HepG2 (cell line): Measurements from ENCODE around the gene ATP6V0D1. TPM values are rescaled to one million over a fixed set of nuclear protein-coding genes. Genes with fewer than 3 reads are reported as not detected.

Experiments
- AHDC1 ChIP-seq: sonication (generic); formaldehyde crosslinking; IDR thresholded peaks from 2 replicates; pipeline ENCODE4 v1.5.1; 2020; ENCODE audit warnings: mild to moderate bottlenecking, missing genetic modification reagents, borderline replicate concordance
- CENPT ChIP-seq: sonication (generic); formaldehyde crosslinking; IDR thresholded peaks from 2 replicates; pipeline ENCODE4 v1.8.0; 2022; ENCODE audit warnings: low read depth, mild to moderate bottlenecking, moderate library complexity, missing genetic modification reagents
- CHD4 ChIP-seq: fragments of 200-600 bp; sonication (generic); IDR thresholded peaks from 2 replicates; pipeline ENCODE4 v1.7.0; 2017; ENCODE audit warnings: mild to moderate bottlenecking, low read length, borderline replicate concordance
- DMAP1 ChIP-seq: IDR thresholded peaks from 2 replicates; pipeline ENCODE4 v1.6.1; 2016
- DZIP1 ChIP-seq: sonication (generic); formaldehyde crosslinking; IDR thresholded peaks from 2 replicates; pipeline ENCODE4 v1.5.0; 2020; ENCODE audit warnings: mild to moderate bottlenecking, missing genetic modification reagents
- ESRRA ChIP-seq: sonication (generic); formaldehyde crosslinking; IDR thresholded peaks from 2 replicates; pipeline ENCODE4 v1.5.1; 2020; ENCODE audit warnings: mild to moderate bottlenecking, low read depth, missing genetic modification reagents
- HDAC6 ChIP-seq: fragments of 200-600 bp; sonication (generic); IDR thresholded peaks from 2 replicates; pipeline ENCODE4 v1.7.0; 2017; ENCODE audit warnings: mild to moderate bottlenecking, antibody characterized with exemption, low read length, low read depth
- ISL2 ChIP-seq: sonication (generic); formaldehyde crosslinking; IDR thresholded peaks from 2 replicates; pipeline ENCODE4 v1.5.0; 2020; ENCODE audit warnings: missing genetic modification reagents
- MBNL3 ChIP-seq: fragments of 250-450 bp; sonication (Bioruptor Pico); conservative IDR thresholded peaks from 2 replicates; pipeline ENCODE4 v1.8.0; 2022; ENCODE audit warnings: mild to moderate bottlenecking, inconsistent platforms
- MTERF4 ChIP-seq: sonication (generic); formaldehyde crosslinking; IDR thresholded peaks from 2 replicates; pipeline ENCODE4 v1.8.0; 2023; ENCODE audit warnings: mild to moderate bottlenecking, missing genetic modification reagents
- MTF1 ChIP-seq: sonication (generic); formaldehyde crosslinking; IDR thresholded peaks from 2 replicates; pipeline ENCODE4 v1.5.0; 2020; ENCODE audit warnings: missing genetic modification reagents
- NFYC ChIP-seq: IDR thresholded peaks from 2 replicates; pipeline ENCODE4 v1.6.1; 2016; ENCODE audit warnings: missing genetic modification reagents, missing compliant biosample characterization
- PHF5A ChIP-seq: IDR thresholded peaks from one replicate; pipeline ENCODE4 v1.6.1; 2018; ENCODE audit warnings: low read depth, missing genetic modification reagents; ENCODE audit not compliant: unreplicated experiment
- RORA ChIP-seq: sonication (generic); formaldehyde crosslinking; IDR thresholded peaks from 2 replicates; pipeline ENCODE4 v1.5.0; 2020; ENCODE audit warnings: mild to moderate bottlenecking, missing genetic modification reagents, moderate library complexity
- SIN3A ChIP-seq: IDR thresholded peaks from 2 replicates; pipeline ENCODE4 v1.6.1; 2011; ENCODE audit warnings: low read depth, mild to moderate bottlenecking, control low read depth, low read length, borderline replicate concordance
- YEATS2 ChIP-seq: sonication (generic); formaldehyde crosslinking; IDR thresholded peaks from 2 replicates; pipeline ENCODE4 v1.4.0; 2020; ENCODE audit warnings: missing genetic modification reagents, borderline replicate concordance
- ZNF550 ChIP-seq: sonication (generic); formaldehyde crosslinking; IDR thresholded peaks from 2 replicates; pipeline ENCODE4 v1.4.0; 2020; ENCODE audit warnings: mild to moderate bottlenecking, missing genetic modification reagents, borderline replicate concordance
- ZNF569 ChIP-seq: sonication (generic); formaldehyde crosslinking; IDR thresholded peaks from 2 replicates; pipeline ENCODE4 v1.5.0; 2020; ENCODE audit warnings: mild to moderate bottlenecking, missing genetic modification reagents, moderate library complexity, borderline replicate concordance
- ZNF570 ChIP-seq: sonication (generic); formaldehyde crosslinking; IDR thresholded peaks from 2 replicates; pipeline ENCODE4 v1.4.0; 2020; ENCODE audit warnings: mild to moderate bottlenecking, missing genetic modification reagents, borderline replicate concordance
- ZZZ3 ChIP-seq: sonication (generic); formaldehyde crosslinking; IDR thresholded peaks from 2 replicates; pipeline ENCODE4 v1.4.0; 2020; ENCODE audit warnings: missing genetic modification reagents, mild to moderate bottlenecking, borderline replicate concordance
- polyA plus RNA-seq, 8 experiments: library from polyadenylated mRNA; depleted of rRNA in 3 of 8; stranded (reverse) in 7 of 8; unstranded in 1 of 8; fragments of >200 nt; fragmentation: Illumina TruSeq in 4 of 8; extraction: Trizol in 4 of 8; gene quantifications; 2 replicates each; pipeline versions ENCODE4 v1.2.1 to v1.2.3, GENCODE V29; 2011 to 2016; ENCODE audit warnings: low read depth in 4 of 8, missing spikeins in 1 of 8, mixed read lengths in 1 of 8; ENCODE audit not compliant: insufficient read depth in 1 of 8
- total RNA-seq, 5 experiments: library from RNA; depleted of rRNA; stranded (reverse); fragments of >200 nt; fragmentation: Illumina TruSeq; extraction: Trizol; gene quantifications; 2 replicates each; pipeline ENCODE4 v1.2.3, GENCODE V29; 2016; ENCODE audit warnings: low read depth in 1 of 5

The ATP6V0D1 gene
- total and polyA plus RNA-seq, 2 of the 13 experiments (the other 11 are each of a cell fraction or from before 2014, with no cell fraction given), result 51.1 to 61.3 TPM

GRCh38 chr16:67521095-67521804 lies 40.3 kb upstream of the ATP6V0D1 start (continued):
- TF ChIP-seq ZZZ3 (CRISPR knock-in tag), result no peak
- no peak for TF ChIP-seq DZIP1 (CRISPR knock-in tag)
- no peak for TF ChIP-seq AHDC1
- TF ChIP-seq YEATS2 (CRISPR knock-in tag), result peak; percentile 50; the same call in 1 of the 2 replicates
- no peak; the same call in 1 of the 2 replicates for TF ChIP-seq MTERF4
- peak; percentile 87; the same call in 1 of the 2 replicates for TF ChIP-seq CHD4
- TF ChIP-seq ZNF550 (CRISPR knock-in tag), result no peak
- no peak; the same call in 1 of the 2 replicates for TF ChIP-seq ESRRA (CRISPR knock-in tag)
- no peak for TF ChIP-seq SIN3A
- TF ChIP-seq ZNF570, result no peak
- TF ChIP-seq PHF5A (CRISPR knock-in tag), result peak; percentile 10
- no peak for TF ChIP-seq HDAC6
- peak; percentile 78; the same call in 1 of the 2 replicates for TF ChIP-seq DMAP1 (CRISPR knock-in tag)
- no peak for TF ChIP-seq ZNF569 (CRISPR knock-in tag)
- no peak for TF ChIP-seq MTF1 (CRISPR knock-in tag)
- no peak for TF ChIP-seq RORA
- TF ChIP-seq MBNL3 (CRISPR knock-in tag), result no peak
- TF ChIP-seq NFYC (CRISPR knock-in tag), result no peak
- TF ChIP-seq ISL2 (CRISPR knock-in tag), result peak; percentile 75
- no peak for TF ChIP-seq CENPT (CRISPR knock-in tag)
